Mesothelial cell of epicardium (in vitro differentiated cells): Measurements from ENCODE around the gene SGCD. TPM values are rescaled to one million over a fixed set of nuclear protein-coding genes. Genes with fewer than 3 reads are reported as not detected.

Experiments
- DNase-seq, 2 experiments: peaks; one replicate each; pipeline ENCODE4 v3.0.0; 2021; ENCODE audit warnings: low spot score in 2 of 2; ENCODE audit not compliant: unreplicated experiment in 2 of 2
- H3K27ac Mint-ChIP-seq: 2 replicates; pipeline ENCODE4 v1.8.0; 2021; ENCODE audit warnings: mixed read lengths
- H3K27me3 Mint-ChIP-seq: 2 replicates; pipeline ENCODE4 v1.8.0; 2021; ENCODE audit warnings: low read depth, mixed read lengths
- H3K36me3 Mint-ChIP-seq: 2 replicates; pipeline ENCODE4 v1.8.0; 2021; ENCODE audit warnings: mixed read lengths
- H3K4me1 Mint-ChIP-seq: 2 replicates; pipeline ENCODE4 v1.8.0; 2021; ENCODE audit warnings: mixed read lengths
- H3K4me3 Mint-ChIP-seq: 2 replicates; pipeline ENCODE4 v1.8.0; 2021; ENCODE audit warnings: mild to moderate bottlenecking, moderate library complexity, mixed read lengths
- H3K9me3 Mint-ChIP-seq: 2 replicates; pipeline ENCODE4 v1.8.0; 2021; ENCODE audit warnings: mixed read lengths
- CTCF ChIP-seq: fragments of 200-600 bp; sonication (generic); IDR thresholded peaks from one replicate; pipeline ENCODE4 v1.5.0; 2021; ENCODE audit warnings: antibody characterized with exemption; ENCODE audit not compliant: unreplicated experiment
- total RNA-seq: library from RNA; stranded (reverse); gene quantifications from 3 replicates; pipeline ENCODE4 v1.2.1, GENCODE V29; 2021

SGCD gene
- total RNA-seq, 1 donor from 2014 or later: 4.9 TPM

- H3K27ac Mint-ChIP-seq: no peak overlapping the region
- H3K27me3 Mint-ChIP-seq: peaks cover 21% of the 10 kb centered on the region
- no peak for TF ChIP-seq CTCF
- DNase-seq: no peak
- no peak overlapping the region for H3K4me3 Mint-ChIP-seq
- H3K36me3 Mint-ChIP-seq: peaks cover under 1% of the 10 kb centered on the region
- H3K9me3 Mint-ChIP-seq: peaks cover 12% of the 10 kb centered on the region
- H3K4me1 Mint-ChIP-seq: no peaks in the 10 kb centered on the region
Measured at GRCh38 chr5:156513123-156513815, 186.3 kb downstream of the SGCD start.

GRCh38 chr5:156515121-156515520 lies 188.2 kb downstream of the SGCD start:
- peaks cover 6% of the 10 kb centered on the region for H3K36me3 Mint-ChIP-seq
- TF ChIP-seq CTCF: no peak
- no peak overlapping the region for H3K4me3 Mint-ChIP-seq
- no peak for DNase-seq
- no peak overlapping the region for H3K27ac Mint-ChIP-seq
- peaks cover 29% of the 10 kb centered on the region for H3K9me3 Mint-ChIP-seq
- H3K27me3 Mint-ChIP-seq: peaks cover 11% of the 10 kb centered on the region
- H3K4me1 Mint-ChIP-seq: no peaks in the 10 kb centered on the region

GRCh38 chr5:156515803-156516360 lies 188.9 kb downstream of the SGCD start:
- no peak for TF ChIP-seq CTCF
- Mint-ChIP-seq H3K4me3 (no peak overlapping the region), H3K27me3 (peaks cover 11% of the 10 kb centered on the region), H3K27ac (no peak overlapping the region), H3K9me3 (peaks cover 34% of the 10 kb centered on the region), H3K4me1 (no peaks in the 10 kb centered on the region), H3K36me3 (peaks cover 6% of the 10 kb centered on the region)
- no peak for DNase-seq

- peaks cover 44% of the 10 kb centered on the region for H3K9me3 Mint-ChIP-seq
Measured at GRCh38 chr5:156522651-156523529, 195.9 kb downstream of the SGCD start.

GRCh38 chr5:156523607-156524006 lies 196.6 kb downstream of the SGCD start:
- no peak for TF ChIP-seq CTCF
- peaks cover 4% of the 10 kb centered on the region for H3K36me3 Mint-ChIP-seq
- no peak overlapping the region for H3K4me3 Mint-ChIP-seq
- DNase-seq: no peak
- H3K27me3 Mint-ChIP-seq: peaks cover 19% of the 10 kb centered on the region
- H3K4me1 Mint-ChIP-seq: peaks cover 10% of the 10 kb centered on the region
- peaks cover 37% of the 10 kb centered on the region for H3K9me3 Mint-ChIP-seq
- H3K27ac Mint-ChIP-seq: no peak overlapping the region

More at GRCh38 chr5:156522651-156523529, 195.9 kb downstream of the SGCD start:
- H3K4me1 Mint-ChIP-seq: peaks cover 10% of the 10 kb centered on the region
- no peak overlapping the region for H3K4me3 Mint-ChIP-seq
- H3K36me3 Mint-ChIP-seq: peaks cover 8% of the 10 kb centered on the region
- peaks cover 19% of the 10 kb centered on the region for H3K27me3 Mint-ChIP-seq
- no peak for TF ChIP-seq CTCF
- no peak overlapping the region for H3K27ac Mint-ChIP-seq
- DNase-seq: no peak
